ENCODE results near the gene UBXN6.

UBXN6 gene

DNA sequence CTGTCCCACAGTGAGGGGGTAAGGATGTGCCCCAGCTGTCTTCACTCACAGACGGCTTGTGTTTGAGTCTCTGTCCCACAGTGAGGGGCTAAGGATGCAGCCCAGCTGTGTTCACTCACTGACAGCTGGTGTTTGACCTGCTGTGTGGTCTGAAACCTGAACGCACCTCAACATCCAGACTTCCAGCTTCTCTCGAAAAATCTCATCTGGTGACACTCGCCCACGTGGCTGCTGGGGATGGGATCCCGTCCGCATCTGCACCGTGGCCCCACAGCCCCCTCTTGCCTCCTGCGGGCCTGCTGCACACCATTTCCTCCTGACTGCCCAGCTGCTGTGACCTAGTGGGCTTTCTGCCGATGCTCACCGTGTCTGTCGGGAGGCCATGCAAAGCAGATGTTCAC, 27.8 kb downstream of the UBXN6 start:
- Histone ChIP-seq H3K4me2 (no peak overlapping the region), H3K79me2 (ENCODE audit: insufficient read depth, low read depth) (no peaks in the 10 kb centered on the region), H4K20me1 (ENCODE audit: insufficient read depth) (no peaks in the 10 kb centered on the region), H3K36me3 (ENCODE audit: insufficient read depth) (peaks cover 7% of the 10 kb centered on the region; the same call in 1 of the 2 replicates), H3K27ac (no peak overlapping the region), H3K9ac (no peak overlapping the region), H3K27me3 (ENCODE audit: insufficient read depth, low read depth) (no peaks in the 10 kb centered on the region), H2AFZ (ENCODE audit: low read depth) (no peak overlapping the region), H3K4me3 (IDR thresholded peaks at IDR 0.05; ENCODE audit: insufficient read depth, low read depth, low read length) (no peak overlapping the region), H3K4me1 (ENCODE audit: low read depth, poor library complexity, severe bottlenecking) (no peaks in the 10 kb centered on the region)
- TF ChIP-seq, protein P1, sequence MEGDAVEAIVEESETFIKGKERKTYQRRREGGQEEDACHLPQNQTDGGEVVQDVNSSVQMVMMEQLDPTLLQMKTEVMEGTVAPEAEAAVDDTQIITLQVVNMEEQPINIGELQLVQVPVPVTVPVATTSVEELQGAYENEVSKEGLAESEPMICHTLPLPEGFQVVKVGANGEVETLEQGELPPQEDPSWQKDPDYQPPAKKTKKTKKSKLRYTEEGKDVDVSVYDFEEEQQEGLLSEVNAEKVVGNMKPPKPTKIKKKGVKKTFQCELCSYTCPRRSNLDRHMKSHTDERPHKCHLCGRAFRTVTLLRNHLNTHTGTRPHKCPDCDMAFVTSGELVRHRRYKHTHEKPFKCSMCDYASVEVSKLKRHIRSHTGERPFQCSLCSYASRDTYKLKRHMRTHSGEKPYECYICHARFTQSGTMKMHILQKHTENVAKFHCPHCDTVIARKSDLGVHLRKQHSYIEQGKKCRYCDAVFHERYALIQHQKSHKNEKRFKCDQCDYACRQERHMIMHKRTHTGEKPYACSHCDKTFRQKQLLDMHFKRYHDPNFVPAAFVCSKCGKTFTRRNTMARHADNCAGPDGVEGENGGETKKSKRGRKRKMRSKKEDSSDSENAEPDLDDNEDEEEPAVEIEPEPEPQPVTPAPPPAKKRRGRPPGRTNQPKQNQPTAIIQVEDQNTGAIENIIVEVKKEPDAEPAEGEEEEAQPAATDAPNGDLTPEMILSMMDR (conservative IDR thresholded peaks at IDR 0.05; ENCODE audit: low read depth, low read length), result no peak

DNA sequence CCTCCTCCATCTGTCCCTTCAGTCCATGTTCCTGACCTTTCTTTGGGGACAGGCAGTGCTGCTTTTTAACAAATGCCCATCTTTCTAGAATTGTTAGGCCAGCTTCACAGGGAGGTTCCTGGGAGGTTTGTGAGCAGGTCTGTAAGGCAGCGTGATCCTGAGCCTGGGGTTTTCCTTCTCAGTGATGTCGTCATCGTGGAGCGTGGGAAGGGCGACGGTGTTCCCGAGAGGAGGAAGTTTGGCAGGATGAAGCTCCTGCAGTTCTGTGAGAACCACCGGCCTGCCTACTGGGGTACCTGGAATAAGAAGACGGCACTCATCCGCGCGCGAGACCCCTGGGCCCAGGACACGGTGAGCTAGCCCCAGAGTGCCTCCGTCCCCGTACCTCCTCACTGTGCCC, 28.3 kb downstream of the UBXN6 start:
- Histone ChIP-seq H3K27me3 (ENCODE audit: insufficient read depth, low read depth) (no peaks in the 10 kb centered on the region), H2AFZ (ENCODE audit: low read depth) (no peak overlapping the region), H3K36me3 (ENCODE audit: insufficient read depth) (peaks cover 7% of the 10 kb centered on the region; the same call in 1 of the 2 replicates), H3K79me2 (ENCODE audit: insufficient read depth, low read depth) (no peaks in the 10 kb centered on the region), H3K9ac (no peak overlapping the region), H3K27ac (no peak overlapping the region), H3K4me1 (ENCODE audit: low read depth, poor library complexity, severe bottlenecking) (no peaks in the 10 kb centered on the region), H3K4me3 (IDR thresholded peaks at IDR 0.05; ENCODE audit: insufficient read depth, low read depth, low read length) (no peak overlapping the region), H4K20me1 (ENCODE audit: insufficient read depth) (no peaks in the 10 kb centered on the region), H3K4me2 (no peak overlapping the region)
- TF ChIP-seq, protein P1 (conservative IDR thresholded peaks at IDR 0.05; ENCODE audit: low read depth, low read length), result no peak

- H2AFZ ChIP-seq (ENCODE audit: low read depth), result no peak overlapping the region
- peaks cover 5% of the 10 kb centered on the region for H3K4me1 ChIP-seq (ENCODE audit: low read depth, poor library complexity, severe bottlenecking)
- H3K79me2 ChIP-seq (ENCODE audit: insufficient read depth, low read depth), result no peaks in the 10 kb centered on the region
- H3K9ac ChIP-seq, result no peak overlapping the region
- H4K20me1 ChIP-seq (ENCODE audit: insufficient read depth), result no peaks in the 10 kb centered on the region
- no peak overlapping the region for H3K4me2 ChIP-seq
- peaks cover 7% of the 10 kb centered on the region; the same call in 1 of the 2 replicates for H3K36me3 ChIP-seq (ENCODE audit: insufficient read depth)
- H3K27ac ChIP-seq, result no peak overlapping the region
- H3K27me3 ChIP-seq (ENCODE audit: insufficient read depth, low read depth), result no peaks in the 10 kb centered on the region
- TF ChIP-seq, protein P1 (conservative IDR thresholded peaks at IDR 0.05; ENCODE audit: low read depth, low read length), result no peak
- H3K4me3 ChIP-seq (IDR thresholded peaks at IDR 0.05; ENCODE audit: insufficient read depth, low read depth, low read length), result no peak overlapping the region
Observed at GRCh38 chr19:4428326-4428975, 29.1 kb downstream of the UBXN6 start.

GRCh38 chr19:4425537-4425936, 32.1 kb downstream of the UBXN6 start:
- Histone ChIP-seq H3K4me3 (IDR thresholded peaks at IDR 0.05; ENCODE audit: insufficient read depth, low read depth, low read length) (no peak overlapping the region), H3K27me3 (ENCODE audit: insufficient read depth, low read depth) (no peaks in the 10 kb centered on the region), H3K4me2 (no peak overlapping the region), H2AFZ (ENCODE audit: low read depth) (no peak overlapping the region), H4K20me1 (ENCODE audit: insufficient read depth) (no peaks in the 10 kb centered on the region), H3K79me2 (ENCODE audit: insufficient read depth, low read depth) (no peaks in the 10 kb centered on the region), H3K9ac (no peak overlapping the region), H3K36me3 (ENCODE audit: insufficient read depth) (peaks cover 7% of the 10 kb centered on the region; the same call in 1 of the 2 replicates), H3K4me1 (ENCODE audit: low read depth, poor library complexity, severe bottlenecking) (peaks cover 13% of the 10 kb centered on the region), H3K27ac (no peak overlapping the region)
- TF ChIP-seq, protein P1 (conservative IDR thresholded peaks at IDR 0.05; ENCODE audit: low read depth, low read length), result no peak
